Prostate gland (tissue), 2 donors: Measurements from ENCODE around the gene FMNL2.

Experiments
- POLR2AphosphoS5 ChIP-seq: sonication (generic); formaldehyde crosslinking; IDR thresholded peaks from one replicate; pipeline ENCODE4 v1.6.1; 2017; ENCODE audit warnings: antibody characterized with exemption
- TF ChIP-seq, protein P1 (sequence below), 4 experiments: fragments of 200-600 bp in 2 of 4; fragments of 450-650 bp in 2 of 4; sonication (generic) in 2 of 4; IDR thresholded peaks; 1 replicate in 3 of 4; 2 replicates in 1 of 4; pipeline ENCODE4 v1.5.1; 2016 to 2019; ENCODE audit warnings: antibody characterized with exemption in 4 of 4, mild to moderate bottlenecking in 2 of 4, moderate library complexity in 2 of 4

DNA sequence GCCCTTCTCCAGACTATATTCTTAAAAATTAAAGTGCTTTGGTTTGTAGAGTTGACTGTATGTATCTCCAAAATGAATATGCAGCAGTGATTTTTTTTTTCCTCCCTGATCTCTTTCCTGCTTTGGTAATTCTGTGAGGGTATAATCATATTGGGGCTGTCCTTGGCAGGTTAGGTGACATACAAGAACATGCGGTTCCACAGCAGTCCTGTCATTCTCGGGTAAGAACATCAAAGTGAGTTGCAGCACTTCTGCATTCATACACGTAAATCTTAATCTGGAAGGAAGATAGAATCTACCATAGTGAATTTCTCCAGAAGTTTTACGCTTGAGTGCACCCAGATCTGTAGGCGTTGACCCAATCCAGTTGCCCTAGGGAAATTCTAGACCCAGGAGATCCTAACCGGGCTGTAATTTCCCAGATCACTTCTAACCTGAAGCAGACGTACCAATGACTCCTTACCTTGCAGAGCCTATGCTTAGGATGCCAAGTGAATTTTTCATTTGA, 272.9 kb downstream of the FMNL2 start:
- TF ChIP-seq, protein P1, sequence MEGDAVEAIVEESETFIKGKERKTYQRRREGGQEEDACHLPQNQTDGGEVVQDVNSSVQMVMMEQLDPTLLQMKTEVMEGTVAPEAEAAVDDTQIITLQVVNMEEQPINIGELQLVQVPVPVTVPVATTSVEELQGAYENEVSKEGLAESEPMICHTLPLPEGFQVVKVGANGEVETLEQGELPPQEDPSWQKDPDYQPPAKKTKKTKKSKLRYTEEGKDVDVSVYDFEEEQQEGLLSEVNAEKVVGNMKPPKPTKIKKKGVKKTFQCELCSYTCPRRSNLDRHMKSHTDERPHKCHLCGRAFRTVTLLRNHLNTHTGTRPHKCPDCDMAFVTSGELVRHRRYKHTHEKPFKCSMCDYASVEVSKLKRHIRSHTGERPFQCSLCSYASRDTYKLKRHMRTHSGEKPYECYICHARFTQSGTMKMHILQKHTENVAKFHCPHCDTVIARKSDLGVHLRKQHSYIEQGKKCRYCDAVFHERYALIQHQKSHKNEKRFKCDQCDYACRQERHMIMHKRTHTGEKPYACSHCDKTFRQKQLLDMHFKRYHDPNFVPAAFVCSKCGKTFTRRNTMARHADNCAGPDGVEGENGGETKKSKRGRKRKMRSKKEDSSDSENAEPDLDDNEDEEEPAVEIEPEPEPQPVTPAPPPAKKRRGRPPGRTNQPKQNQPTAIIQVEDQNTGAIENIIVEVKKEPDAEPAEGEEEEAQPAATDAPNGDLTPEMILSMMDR (IDR thresholded peaks at IDR 0.05) = no peak
- TF ChIP-seq POLR2AphosphoS5 = no peak
